WERI-Rb-1 (cell line): ENCODE measurements around the gene PARP12.
"Not testable (repeated sequence)": the region's sequence is repeated elsewhere in the genome, so short reads cannot be mapped to it uniquely, and the experiment has no call there.

Experiments
- DNase-seq: peaks from one replicate; pipeline ENCODE4 v3.0.0-alpha.2; 2020
- H3K27ac ChIP-seq: fragments of 250-450 bp; sonication (Bioruptor Pico); 2 replicates; pipeline ENCODE4 v1.5.1; 2020; ENCODE audit warnings: mild to moderate bottlenecking, moderate library complexity
- H3K27me3 ChIP-seq: fragments of 250-450 bp; sonication (Bioruptor Pico); 2 replicates; pipeline ENCODE4 v1.5.1; 2021; ENCODE audit warnings: mild to moderate bottlenecking, low read depth, moderate library complexity; ENCODE audit not compliant: insufficient read depth, severe bottlenecking
- H3K36me3 ChIP-seq: fragments of 250-450 bp; sonication (Bioruptor Pico); 2 replicates; pipeline ENCODE4 v1.5.1; 2020; ENCODE audit warnings: mild to moderate bottlenecking, moderate library complexity
- H3K4me3 ChIP-seq: 2 replicates; pipeline ENCODE4 v1.5.1; 2011; ENCODE audit warnings: low read depth, mild to moderate bottlenecking, control low read depth, low read length
- H3K9me3 ChIP-seq: fragments of 250-450 bp; sonication (Bioruptor Pico); 2 replicates; pipeline ENCODE4 v1.5.1; 2021; ENCODE audit warnings: mild to moderate bottlenecking, moderate library complexity; ENCODE audit not compliant: severe bottlenecking
- CTCF ChIP-seq: IDR thresholded peaks from 2 replicates; pipeline ENCODE4 v1.5.1; 2011; ENCODE audit warnings: low read depth, mild to moderate bottlenecking, control low read depth, inconsistent platforms, low read length

The PARP12 gene

GRCh38 chr7:140062528-140063299 lies at the start of gene PARP12:
Gene PARP12 (minus strand): TSS chr7:140062951. CDS start chr7:140062847, 104 bp downstream.
- no peak within 1 kb of the TSS for H3K4me3 ChIP-seq
- TF ChIP-seq CTCF, result no peak
- no peak within 1 kb of the TSS for H3K27ac ChIP-seq
- no peak for DNase-seq
- peaks cover under 1% of the 10 kb centered on the region for H3K9me3 ChIP-seq
- H3K36me3 ChIP-seq, result no peaks in the 10 kb centered on the region
- H3K27me3 ChIP-seq, result no peaks in the 10 kb centered on the region

GRCh38 chr7:140108777-140109176 lies 46.0 kb upstream of the PARP12 start:
- H3K36me3 ChIP-seq, DNase-seq, H3K4me3 ChIP-seq, H3K27ac ChIP-seq, H3K27me3 ChIP-seq, H3K9me3 ChIP-seq: not testable (repeated sequence)

GRCh38 chr7:140096459-140096858 lies 33.7 kb upstream of the PARP12 start:
- H3K9me3 ChIP-seq, result no peaks in the 10 kb centered on the region
- DNase-seq, result no peak
- no peak overlapping the region for H3K4me3 ChIP-seq
- H3K27ac ChIP-seq, result no peak overlapping the region
- H3K27me3 ChIP-seq, result no peaks in the 10 kb centered on the region
- no peak for TF ChIP-seq CTCF
- H3K36me3 ChIP-seq, result no peaks in the 10 kb centered on the region

GRCh38 chr7:140093375-140093774 lies 30.6 kb upstream of the PARP12 start:
- DNase-seq, result no peak
- Histone ChIP-seq H3K36me3 (no peaks in the 10 kb centered on the region), H3K9me3 (no peaks in the 10 kb centered on the region), H3K27ac (no peak overlapping the region), H3K4me3 (no peak overlapping the region), H3K27me3 (no peaks in the 10 kb centered on the region)
- TF ChIP-seq CTCF, result no peak

GRCh38 chr7:140085447-140085846 lies 22.7 kb upstream of the PARP12 start:
- no peaks in the 10 kb centered on the region for H3K9me3 ChIP-seq
- no peak for DNase-seq
- no peaks in the 10 kb centered on the region for H3K27me3 ChIP-seq
- no peak overlapping the region for H3K4me3 ChIP-seq
- H3K36me3 ChIP-seq, result no peaks in the 10 kb centered on the region
- no peak for TF ChIP-seq CTCF
- no peak overlapping the region for H3K27ac ChIP-seq

- H3K36me3 ChIP-seq, result no peaks in the 10 kb centered on the region
- no peak overlapping the region for H3K4me3 ChIP-seq
- no peak for DNase-seq
These were observed 22.2 kb upstream of the PARP12 start for GRCh38 chr7:140084972-140085371.

More at GRCh38 chr7:140084972-140085371, 22.2 kb upstream of the PARP12 start:
- Histone ChIP-seq H3K27me3 (no peaks in the 10 kb centered on the region), H3K9me3 (no peaks in the 10 kb centered on the region), H3K27ac (no peak overlapping the region)
- TF ChIP-seq CTCF, result no peak
